Liver (tissue), 9 donors: ENCODE data around the gene PLK4. TPM values are rescaled to one million over a fixed set of nuclear protein-coding genes. Genes with fewer than 3 reads are reported as not detected.
"Not testable (repeated sequence)": the region's sequence is repeated elsewhere in the genome, so short reads cannot be mapped to it uniquely, and the experiment has no call there.

Experiments used
- DNase-seq: peaks from one replicate; pipeline ENCODE4 v3.0.0-alpha.2; 2017; ENCODE audit warnings: low spot score
- H3K27ac ChIP-seq, 2 donors: one replicate each; pipeline ENCODE4 v1.7.0; 2013; ENCODE audit warnings: inconsistent platforms in 2 of 2, low read length in 2 of 2, control low read depth in 1 of 2, low read depth in 1 of 2, mild to moderate bottlenecking in 1 of 2
- H3K27me3 ChIP-seq, 4 donors: one replicate each; pipeline versions ENCODE4 v1.6.1 to v1.7.0; 2013; ENCODE audit warnings: low read length in 3 of 4, inconsistent platforms in 1 of 4, mild to moderate bottlenecking in 1 of 4, moderate library complexity in 1 of 4; ENCODE audit not compliant: control insufficient read depth in 4 of 4, insufficient read depth in 4 of 4
- H3K36me3 ChIP-seq, 4 donors: one replicate each; pipeline versions ENCODE4 v1.6.1 to v1.7.0; 2013; ENCODE audit warnings: low read length in 3 of 4, mild to moderate bottlenecking in 3 of 4, low read depth in 1 of 4, moderate library complexity in 1 of 4; ENCODE audit not compliant: control insufficient read depth in 4 of 4, insufficient read depth in 3 of 4
- H3K4me1 ChIP-seq, 4 donors: one replicate each; pipeline versions ENCODE4 v1.6.1 to v1.7.0; 2013; ENCODE audit warnings: low read length in 3 of 4, mild to moderate bottlenecking in 3 of 4, moderate library complexity in 1 of 4; ENCODE audit not compliant: control insufficient read depth in 4 of 4, insufficient read depth in 4 of 4
- H3K4me3 ChIP-seq, 3 donors: one replicate each; pipeline versions ENCODE4 v1.6.1 to v1.7.0; 2013; ENCODE audit warnings: low read length in 3 of 3, control low read depth in 1 of 3, low read depth in 1 of 3, mild to moderate bottlenecking in 1 of 3
- H3K9ac ChIP-seq, 2 donors: one replicate each; pipeline ENCODE4 v1.7.0; 2013; ENCODE audit warnings: low read length in 2 of 2, mild to moderate bottlenecking in 2 of 2, moderate library complexity in 2 of 2, control low read depth in 1 of 2, low read depth in 1 of 2
- H3K9me3 ChIP-seq, 4 donors: one replicate each; pipeline versions ENCODE4 v1.6.1 to v1.7.0; 2013; ENCODE audit warnings: low read length in 3 of 4; ENCODE audit not compliant: control insufficient read depth in 4 of 4
- CTCF ChIP-seq: fragments of 150-350 bp; IDR thresholded peaks from 2 replicates; pipeline ENCODE4 v1.5.1; 2017; ENCODE audit warnings: improper control_type of control experiment, low read depth, low read length; ENCODE audit not compliant: missing input control
- EGR1 ChIP-seq, 2 donors: IDR thresholded peaks; 2 replicates each; pipeline ENCODE4 v1.6.1; 2016 to 2018; ENCODE audit warnings: antibody characterized with exemption in 2 of 2, low read depth in 2 of 2
- FOXA1 ChIP-seq: IDR thresholded peaks from 2 replicates; pipeline ENCODE4 v1.6.1; 2016; ENCODE audit warnings: antibody characterized with exemption
- FOXA2 ChIP-seq: IDR thresholded peaks from 2 replicates; pipeline ENCODE4 v1.6.1; 2016; ENCODE audit warnings: antibody characterized with exemption
- GABPA ChIP-seq, 2 donors: IDR thresholded peaks in 1 of 2; conservative IDR thresholded peaks in 1 of 2; 2 replicates each; pipeline ENCODE4 v1.6.1; 2016; ENCODE audit warnings: antibody characterized with exemption in 2 of 2, mild to moderate bottlenecking in 1 of 2, moderate library complexity in 1 of 2
- HNF4A ChIP-seq, 2 donors: conservative IDR thresholded peaks; 2 replicates each; pipeline ENCODE4 v1.6.1; 2016; ENCODE audit warnings: antibody characterized with exemption in 2 of 2, mild to moderate bottlenecking in 2 of 2
- HNF4G ChIP-seq: IDR thresholded peaks from 2 replicates; pipeline ENCODE4 v1.6.1; 2016; ENCODE audit warnings: antibody characterized with exemption
- JUND ChIP-seq, 2 donors: IDR thresholded peaks; 2 replicates each; pipeline ENCODE4 v1.6.1; 2016; ENCODE audit warnings: antibody characterized with exemption in 2 of 2
- NR2F2 ChIP-seq: IDR thresholded peaks from 2 replicates; pipeline ENCODE4 v1.6.1; 2016; ENCODE audit warnings: antibody characterized with exemption
- RXRA ChIP-seq, 2 donors: IDR thresholded peaks; 2 replicates each; pipeline ENCODE4 v1.6.1; 2017 to 2018; ENCODE audit warnings: antibody characterized with exemption in 2 of 2, mild to moderate bottlenecking in 1 of 2
- WGBS: extraction: QIAGEN DNeasy Blood & Tissue Kit; methylation state at CpG from one replicate; pipeline ENCODE4 v1.1.7; 2013; 5-methylcytosine and 5-hydroxymethylcytosine counted together
- polyA plus RNA-seq, 2 donors: library from polyadenylated mRNA; stranded (reverse) in 1 of 2; unstranded in 1 of 2; fragments of 200-250 nt in 1 of 2; fragments of >200 nt in 1 of 2; fragmentation: Nextera tagmentation in 1 of 2; extraction: Ambion mirVana in 1 of 2; gene quantifications; one replicate each; pipeline versions ENCODE4 v1.2.1 to v1.2.3, GENCODE V29; 2013 to 2015
- total RNA-seq, 2 donors: library from RNA; depleted of rRNA; stranded (reverse); fragments of >200 nt; gene quantifications; one replicate each; pipeline ENCODE4 v1.2.3, GENCODE V29; 2014
- donor health status: healthy.
- donor health status: healthy.
- donor health status: healthy.
- donor health status: healthy.
- donor health status: healthy.

PLK4 gene
- total and polyA plus RNA-seq, 4 donors, result 0.42 to 28.9 (median 0.73) TPM

- Histone ChIP-seq H3K4me3 (no peak overlapping the region), H3K9me3 (no peaks in the 10 kb centered on the region), H3K4me1 (no peaks in the 10 kb centered on the region), H3K36me3 (peaks cover 7 to 19% (median 15%) of the 10 kb centered on the region in 4 donors), H3K27ac (no peak overlapping the region), H3K27me3 (no peaks in the 10 kb centered on the region), H3K9ac (no peak overlapping the region)
- no peak for DNase-seq
- 100% methylated on average over 2 of the region's 2 CpGs for WGBS
- TF ChIP-seq CTCF (no peak), JUND (IDR thresholded peaks at IDR 0.05) (no peak), NR2F2 (no peak)
Measured at GRCh38 chr4:127922226-127922625, 41.5 kb downstream of the PLK4 start.

DNA sequence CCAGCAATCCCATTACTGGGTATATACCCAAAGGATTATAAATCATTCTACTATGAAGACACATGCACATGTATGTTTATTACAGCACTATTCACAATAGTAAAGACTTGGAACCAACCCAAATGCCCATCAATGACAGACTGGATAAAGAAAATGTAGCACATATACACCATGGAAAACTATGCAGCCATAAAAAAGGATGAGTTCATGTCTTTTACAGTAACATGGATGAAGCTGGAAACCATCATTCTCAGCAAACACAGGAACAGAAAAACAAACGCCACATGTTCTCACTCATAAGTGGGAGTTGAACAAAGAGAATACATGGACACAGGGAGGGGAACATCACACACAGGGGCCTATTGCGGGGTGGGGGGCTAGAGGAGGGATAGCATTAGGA is 45.0 kb downstream of the PLK4 start:
- not testable (repeated sequence) for H3K27ac ChIP-seq, H3K9me3 ChIP-seq, DNase-seq, H3K4me3 ChIP-seq, H3K27me3 ChIP-seq, H3K9ac ChIP-seq, H3K4me1 ChIP-seq
- 96% methylated on average over 2 of the region's 2 CpGs for WGBS
- peaks cover 6 to 15% (median 10%) of the 10 kb centered on the region in 4 donors for H3K36me3 ChIP-seq

DNA sequence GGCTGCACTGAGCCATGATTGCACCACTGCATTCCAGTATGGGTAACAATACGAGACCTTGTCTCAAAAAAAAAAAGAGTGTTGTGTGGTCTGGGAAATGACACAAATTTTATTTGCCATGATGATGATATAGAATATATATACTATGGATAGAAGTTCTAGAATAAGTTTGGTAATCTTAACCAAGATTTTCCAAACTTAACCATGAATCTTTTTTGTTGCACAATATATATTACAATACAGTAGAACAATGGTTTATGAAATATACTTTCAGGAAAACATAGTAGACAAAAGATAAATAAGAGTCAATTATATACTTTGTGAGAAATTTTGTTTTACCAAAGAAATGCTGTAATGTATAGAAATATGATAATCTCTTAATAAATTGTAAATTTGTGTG is 49.5 kb downstream of the PLK4 start:
- WGBS, result 98% methylated on average over 1 of the region's 1 CpG
- no peak for DNase-seq

GRCh38 chr4:127931836-127932235 is 51.1 kb downstream of the PLK4 start:
- H3K27me3 ChIP-seq, H3K4me1 ChIP-seq, DNase-seq, H3K9ac ChIP-seq, H3K27ac ChIP-seq, H3K36me3 ChIP-seq, H3K9me3 ChIP-seq, H3K4me3 ChIP-seq: not testable (repeated sequence)
- 85% methylated on average over 6 of the region's 6 CpGs for WGBS

More for the DNA sequence above, 49.5 kb downstream of the PLK4 start:
- Histone ChIP-seq H3K4me1 (no peaks in the 10 kb centered on the region), H3K27me3 (no peaks in the 10 kb centered on the region), H3K9me3 (no peaks in the 10 kb centered on the region), H3K9ac (no peak overlapping the region), H3K27ac (no peak overlapping the region), H3K4me3 (no peak overlapping the region), H3K36me3 (peaks cover 0 to 5% (median 4%) of the 10 kb centered on the region in 4 donors)
- TF ChIP-seq HNF4G, result no peak
- TF ChIP-seq EGR1 (IDR thresholded peaks at IDR 0.05; ENCODE audit: low read depth in 2 of 2), result no peak
- TF ChIP-seq FOXA2, result no peak
- no peak for TF ChIP-seq FOXA1
- TF ChIP-seq GABPA (IDR thresholded peaks at IDR 0.05 in 1 of 2, conservative IDR thresholded peaks at IDR 0.05 in 1 of 2), result no peak
- TF ChIP-seq NR2F2, result no peak
- no peak for TF ChIP-seq RXRA (IDR thresholded peaks at IDR 0.05)
- no peak for TF ChIP-seq HNF4A (conservative IDR thresholded peaks at IDR 0.05)
